HFF-Myc (cell line): ENCODE measurements around the gene MPP3.

Experiments
- DNase-seq: peaks from one replicate; pipeline ENCODE4 v3.0.0-alpha.2; 2011; ENCODE audit warnings: low read depth; ENCODE audit errors: extremely low read depth
- H3K4me3 ChIP-seq: replicated peaks from 2 replicates; pipeline ENCODE4 v1.5.1; 2011; ENCODE audit warnings: low read depth, mild to moderate bottlenecking, control low read depth, low read length
- CTCF ChIP-seq: IDR thresholded peaks from 2 replicates; pipeline ENCODE4 v1.5.1; 2012; ENCODE audit warnings: mild to moderate bottlenecking, low read depth, low read length, control low read depth; ENCODE audit errors: missing control alignments

Gene MPP3

GRCh38 chr17:43778337-43779144, 54.4 kb downstream of the MPP3 start, which contains the start of gene DUSP3:
Gene DUSP3 (minus strand): TSS chr17:43778977. CDS start chr17:43778924, 53 bp downstream.
- TF ChIP-seq CTCF: no peak
- peak; percentile 65 for DNase-seq
- H3K4me3 ChIP-seq: peak within 1 kb of the TSS; percentile 79

DNA sequence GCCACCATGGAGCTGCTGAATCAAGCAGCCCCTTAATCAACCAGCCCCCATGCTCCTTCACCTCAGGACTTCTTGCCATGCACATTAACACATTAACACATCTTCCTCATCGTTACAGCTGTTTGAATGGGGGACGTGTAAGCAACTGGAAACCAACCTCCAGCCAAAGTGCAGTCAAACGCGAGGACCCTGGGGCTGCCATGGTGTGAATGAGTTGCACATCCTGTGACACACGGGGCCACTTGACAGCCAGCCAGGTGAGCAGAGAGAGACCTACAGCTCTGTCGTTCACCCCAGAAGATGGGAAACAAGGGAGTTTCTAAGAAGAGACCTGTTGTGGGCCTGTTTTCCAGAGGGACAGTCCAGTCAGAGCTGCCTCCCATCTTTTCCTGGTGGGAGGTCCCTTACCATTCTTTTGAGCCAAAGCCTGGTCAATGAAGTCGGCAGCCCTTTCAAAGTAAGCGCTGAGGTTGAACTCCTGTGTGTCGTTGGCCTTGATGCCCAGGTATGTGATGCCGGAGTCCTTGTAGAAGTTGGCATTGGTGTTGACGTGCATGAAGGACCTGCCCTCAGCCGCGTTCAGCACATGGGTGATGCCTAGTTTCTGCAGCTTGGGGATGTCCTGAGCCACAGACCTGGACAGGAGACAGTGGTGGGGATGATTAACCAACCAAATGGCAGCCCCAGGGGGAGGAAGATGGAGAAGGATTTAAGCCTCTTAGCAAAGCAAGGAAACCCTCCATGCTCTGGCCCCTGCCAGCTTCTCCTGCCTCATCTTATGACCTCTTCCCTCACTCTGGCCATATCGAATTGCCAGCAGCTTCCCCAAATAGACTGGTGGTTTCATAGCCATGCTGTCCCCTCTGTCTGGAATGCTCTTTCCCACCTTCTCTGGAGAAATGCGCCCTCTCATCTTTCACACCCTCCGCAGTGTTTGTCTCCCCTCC, 58.4 kb downstream of the MPP3 start:
- no peak for DNase-seq
- H3K4me3 ChIP-seq: no peak overlapping the region
- TF ChIP-seq CTCF: no peak

DNA sequence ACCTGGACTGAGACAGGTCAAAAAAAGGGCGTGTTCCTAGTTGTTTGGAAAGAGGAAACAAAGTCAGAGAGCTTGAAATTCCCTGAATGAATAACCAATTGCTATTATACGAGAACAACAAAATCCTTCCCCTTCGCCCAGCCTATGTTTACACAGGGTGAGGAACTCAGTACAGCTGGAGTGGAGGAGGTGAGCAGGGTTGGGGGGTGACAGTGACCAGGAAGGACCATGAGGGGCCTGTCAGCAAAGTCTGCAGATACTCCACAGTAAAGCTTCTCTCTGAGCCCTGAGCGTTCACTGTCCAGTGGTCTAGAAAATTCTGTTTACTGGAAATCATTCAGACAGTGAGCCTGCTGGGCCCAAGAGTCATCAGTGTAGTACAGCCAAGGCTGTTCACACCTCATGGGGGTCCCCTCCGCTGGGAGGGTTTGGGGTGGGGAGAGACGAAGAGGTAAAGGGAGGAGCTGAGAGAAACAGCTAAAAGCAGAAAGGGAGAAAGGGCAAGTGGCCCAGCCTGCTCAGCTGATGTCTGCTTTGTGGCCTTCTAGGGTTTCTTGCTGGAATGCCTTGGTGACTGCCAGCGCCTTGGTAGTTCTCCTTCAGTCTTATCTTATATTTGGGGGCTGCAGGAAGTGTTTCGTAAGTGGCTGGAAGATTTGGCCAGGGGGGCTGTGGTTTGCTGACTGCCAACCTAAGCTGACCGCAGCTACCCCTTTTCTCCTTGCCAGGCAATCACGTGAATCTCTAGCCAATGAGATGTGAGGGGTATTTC, 59.9 kb downstream of the MPP3 start:
- no peak for TF ChIP-seq CTCF
- no peak for DNase-seq
- H3K4me3 ChIP-seq: no peak overlapping the region

GRCh38 chr17:43771463-43771862, 61.5 kb downstream of the MPP3 start:
- H3K4me3 ChIP-seq: no peak overlapping the region
- no peak for DNase-seq
- no peak for TF ChIP-seq CTCF

DNA sequence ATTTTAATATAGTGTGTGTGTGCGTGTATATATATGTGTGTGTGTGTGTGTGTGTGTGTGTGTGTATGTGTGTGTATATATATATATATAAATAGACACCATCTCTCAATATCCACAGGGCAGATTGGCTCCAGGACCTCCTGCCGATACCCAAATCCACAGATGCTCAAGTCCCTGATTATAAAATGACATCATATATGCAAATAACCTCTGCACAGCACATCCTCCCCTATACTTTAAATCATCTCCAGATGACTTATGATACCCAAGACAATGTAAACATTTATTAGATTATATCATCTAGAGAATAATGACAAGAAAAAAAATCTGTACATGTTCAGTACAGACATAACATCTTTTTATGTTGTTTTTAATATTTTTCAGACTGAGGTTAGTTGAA, 62.0 kb downstream of the MPP3 start:
- no peak for TF ChIP-seq CTCF
- no peak overlapping the region for H3K4me3 ChIP-seq
- DNase-seq: no peak

DNA sequence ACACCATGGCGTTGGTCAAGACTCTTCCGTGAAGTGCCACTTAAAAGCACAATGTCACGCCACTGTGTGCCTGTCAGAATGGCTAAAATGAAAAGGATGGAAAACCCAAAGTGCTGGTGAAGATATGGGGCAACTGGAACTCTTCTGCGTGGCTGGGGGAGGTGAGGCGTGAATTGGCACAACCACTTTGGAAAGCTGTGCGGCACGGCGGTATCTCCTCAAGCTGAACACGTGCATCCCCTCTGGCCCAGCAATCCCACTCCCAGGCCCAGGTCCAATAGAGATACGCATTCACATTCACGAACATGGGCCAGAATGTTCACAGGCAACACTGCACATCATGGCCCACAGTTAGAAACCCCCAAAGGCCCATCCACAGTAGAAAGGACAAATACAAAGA, 63.1 kb downstream of the MPP3 start:
- H3K4me3 ChIP-seq: no peak overlapping the region
- no peak for DNase-seq
- TF ChIP-seq CTCF: no peak
